HCT116 (cell line): ENCODE data around the gene KPNB1. TPM values are rescaled to one million over a fixed set of nuclear protein-coding genes. Genes with fewer than 3 reads are reported as not detected.
"Not testable (repeated sequence)": the region's sequence is repeated elsewhere in the genome, so short reads cannot be mapped to it uniquely, and the experiment has no call there.

Experiments used
- ATAC-seq: fragments of 200-7000 bp; cut with Tn5 transposase; 2 replicates; pipeline ENCODE4 v1.9.1; 2020; ENCODE audit warnings: mild to moderate bottlenecking, moderate library complexity
- BruUV-seq: library from RNA; stranded (reverse); fragments of 400-500 nt; replicated peaks from 2 replicates; lab custom pipeline; 2021; lab: Mats Ljungman, UMichigan
- CTCF ChIA-PET: fragments of 300-600 bp; sonication (Branson Sonifier 250); formaldehyde crosslinking; loops from one replicate; lab custom pipeline; 2021; ENCODE audit warnings: antibody characterized with exemption; lab: Charles Lee
- POLR2A ChIA-PET: fragments of 300-600, 350-600 bp; sonication (Branson Sonifier 250); formaldehyde crosslinking; loops from one replicate; lab custom pipeline; 2021; ENCODE audit warnings: antibody characterized with exemption; lab: Charles Lee
- RAD21 ChIA-PET, 2 experiments: fragments of 300-600 bp; sonication (Branson Sonifier 250); formaldehyde crosslinking; loops; one replicate each; lab custom pipeline; 2023; ENCODE audit warnings: low total read pairs in 2 of 2; ENCODE audit not compliant: uncharacterized antibody in 2 of 2, unreplicated experiment in 2 of 2, low non-redundant PET in 1 of 2; lab: Charles Lee
- DNase-seq: peaks from one replicate; pipeline ENCODE4 v3.0.0-alpha.2; 2010; ENCODE audit warnings: low read depth, low spot score
- H2AFZ ChIP-seq: fragments of 200-600 bp; shearing (Covaris generic), sonication (generic); 2 replicates; pipeline ENCODE4 v1.6.1; 2017; ENCODE audit warnings: low read depth, mixed run types, mixed read lengths, antibody characterized with exemption, low read length; ENCODE audit not compliant: poor library complexity, severe bottlenecking
- H3K27ac ChIP-seq: 2 replicates; pipeline ENCODE4 v1.5.1; 2012; ENCODE audit warnings: low read depth, low read length
- H3K27me3 ChIP-seq: fragments of 200-600 bp; sonication (generic); 2 replicates; pipeline ENCODE4 v1.6.1; 2016; ENCODE audit warnings: mixed run types, low read length, mixed read lengths; ENCODE audit not compliant: insufficient read depth
- H3K36me3 ChIP-seq, 2 experiments: fragments of 200-500 bp in 1 of 2; fragments of 200-600 bp in 1 of 2; sonication (Bioruptor generic) in 1 of 2; sonication (generic) in 1 of 2; 2 replicates each; pipeline versions ENCODE4 v1.5.1 to v1.6.1; 2014 to 2016; ENCODE audit warnings: low read length in 2 of 2, inconsistent platforms in 1 of 2, mixed read lengths in 1 of 2, mixed run types in 1 of 2; ENCODE audit not compliant: insufficient read depth in 2 of 2, control insufficient read depth in 1 of 2
- H3K4me1 ChIP-seq, 2 experiments: fragments of 200-600 bp in 1 of 2; sonication (generic) in 1 of 2; 2 replicates each; pipeline versions ENCODE4 v1.5.1 to v1.6.1; 2012 to 2017; ENCODE audit warnings: low read length in 2 of 2, inconsistent platforms in 1 of 2, mild to moderate bottlenecking in 1 of 2, mixed read lengths in 1 of 2, mixed run types in 1 of 2, moderate library complexity in 1 of 2; ENCODE audit not compliant: insufficient read depth in 2 of 2, control insufficient read depth in 1 of 2
- H3K4me2 ChIP-seq: fragments of 200-600 bp; sonication (generic); 2 replicates; pipeline ENCODE4 v1.6.1; 2017; ENCODE audit warnings: mixed run types, low read length, mixed read lengths
- H3K4me3 ChIP-seq, 2 experiments: fragments of 200-600 bp in 1 of 2; sonication (generic) in 1 of 2; replicated peaks in 1 of 2; 2 replicates each; pipeline ENCODE4 v1.5.1; 2011 to 2016; ENCODE audit warnings: low read length in 2 of 2, control low read depth in 1 of 2, low read depth in 1 of 2, mild to moderate bottlenecking in 1 of 2, mixed read lengths in 1 of 2, mixed run types in 1 of 2
- H3K79me2 ChIP-seq: fragments of 200-600 bp; sonication (generic); 2 replicates; pipeline ENCODE4 v1.6.1; 2017; ENCODE audit warnings: mild to moderate bottlenecking, mixed run types, low read length, moderate library complexity, mixed read lengths; ENCODE audit not compliant: insufficient read depth
- H3K9ac ChIP-seq: fragments of 200-600 bp; sonication (generic); 2 replicates; pipeline ENCODE4 v1.6.1; 2016; ENCODE audit warnings: low read length, mixed read lengths
- H3K9me2 ChIP-seq: fragments of 200-600 bp; sonication (generic), shearing (Covaris generic); 2 replicates; pipeline ENCODE4 v1.6.1; 2017; ENCODE audit warnings: mixed run types, mild to moderate bottlenecking, moderate library complexity; ENCODE audit not compliant: insufficient read depth
- H3K9me3 ChIP-seq, 2 experiments: fragments of 200-500 bp in 1 of 2; fragments of 200-600 bp in 1 of 2; sonication (Bioruptor generic) in 1 of 2; sonication (generic) in 1 of 2; 2 replicates each; pipeline ENCODE4 v1.6.1; 2014 to 2017; ENCODE audit warnings: low read length in 2 of 2, mixed read lengths in 2 of 2, inconsistent platforms in 1 of 2, low read depth in 1 of 2, mild to moderate bottlenecking in 1 of 2, mixed run types in 1 of 2, moderate library complexity in 1 of 2; ENCODE audit not compliant: control insufficient read depth in 1 of 2, insufficient read depth in 1 of 2
- H4K20me1 ChIP-seq: fragments of 200-600 bp; sonication (generic), shearing (Covaris generic); 2 replicates; pipeline ENCODE4 v1.6.1; 2017; ENCODE audit warnings: mixed run types, mild to moderate bottlenecking, moderate library complexity; ENCODE audit not compliant: insufficient read depth
- POLR2AphosphoS5 ChIP-seq: IDR thresholded peaks from 2 replicates; pipeline ENCODE4 v1.6.1; 2011; ENCODE audit warnings: mild to moderate bottlenecking, low read depth, low read length, moderate library complexity
- RAD21 ChIP-seq: IDR thresholded peaks from 2 replicates; pipeline ENCODE4 v1.6.1; 2012; ENCODE audit warnings: low read depth, mild to moderate bottlenecking
- REST ChIP-seq: IDR thresholded peaks from 2 replicates; pipeline ENCODE4 v1.6.1; 2012; ENCODE audit warnings: low read depth
- intact Hi-C: fragments of 100-400 bp; cut with micrococcal nuclease; formaldehyde crosslinking; loops from 2 replicates; pipeline ENCODE4 v1.10.0; 2022
- total RNA-seq: library from RNA; stranded (reverse); gene quantifications from one replicate; pipeline ENCODE4 v1.2.1, GENCODE V29; 2021; ENCODE audit not compliant: unreplicated experiment

Gene KPNB1
- total RNA-seq, 1 experiment from 2014 or later = 526 TPM

GRCh38 chr17:47682727-47683126 lies 33.0 kb downstream of the KPNB1 start:
- CTCF ChIA-PET, H3K9me3 ChIP-seq, RAD21 ChIA-PET, H3K27ac ChIP-seq, H3K4me2 ChIP-seq, H3K9ac ChIP-seq, H3K27me3 ChIP-seq, DNase-seq, ATAC-seq, H3K4me3 ChIP-seq, H3K9me2 ChIP-seq, H2AFZ ChIP-seq, H3K4me1 ChIP-seq, intact Hi-C loops: not testable (repeated sequence)
- peaks cover 65 to 73% of the 10 kb centered on the region in 2 experiments for H3K36me3 ChIP-seq
- peaks cover 19% of the 10 kb centered on the region for H3K79me2 ChIP-seq
- POLR2A ChIA-PET = interaction anchor here (0.7 kb wide), 1 partner anchor 92 kb away, joined by 3 read pairs; no protein-coding TSS in a partner anchor
- TSS peak; percentile 51 for BruUV-seq
- H4K20me1 ChIP-seq = peaks cover 14% of the 10 kb centered on the region; the same call in 1 of the 2 replicates

DNA sequence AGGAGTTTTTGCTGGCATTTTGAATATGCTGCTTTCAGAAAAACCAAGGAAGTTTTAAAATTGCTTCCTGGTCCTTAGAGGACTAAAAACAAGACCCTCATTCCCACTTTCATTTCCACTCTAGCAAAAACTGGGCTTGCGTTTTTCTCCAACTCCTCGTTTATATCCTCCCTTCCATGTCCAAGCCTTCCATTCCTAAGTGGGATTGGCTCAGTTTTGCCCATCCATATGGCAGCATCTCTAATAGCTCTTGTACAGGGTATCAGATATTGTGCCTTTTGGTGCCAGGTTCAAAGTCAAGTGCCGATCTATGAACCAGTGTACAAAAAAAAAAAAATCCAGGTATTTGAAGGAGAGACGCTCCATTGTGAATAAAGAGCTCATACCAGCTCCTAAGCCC lies 34.3 kb downstream of the KPNB1 start:
- H3K4me3 ChIP-seq = no peak overlapping the region
- no peak overlapping the region for H3K4me2 ChIP-seq
- ATAC-seq (no peak), DNase-seq (no peak)
- H3K9ac ChIP-seq = no peak overlapping the region
- H3K9me3 ChIP-seq = no peaks in the 10 kb centered on the region
- peaks cover 53 to 63% of the 10 kb centered on the region in 2 experiments for H3K36me3 ChIP-seq
- CTCF ChIA-PET = no interaction called here
- no peaks in the 10 kb centered on the region for H3K27me3 ChIP-seq
- intact Hi-C loops = no loop called here
- no peak for TF ChIP-seq RAD21
- no peak for TF ChIP-seq POLR2AphosphoS5
- no peak for TF ChIP-seq REST
- H3K9me2 ChIP-seq = no peaks in the 10 kb centered on the region
- peaks cover 14% of the 10 kb centered on the region; the same call in 1 of the 2 replicates for H4K20me1 ChIP-seq
- H3K79me2 ChIP-seq = peaks cover 9% of the 10 kb centered on the region; the same call in 1 of the 2 replicates
- H3K27ac ChIP-seq = no peak overlapping the region
- RAD21 ChIA-PET = no interaction called here
- H2AFZ ChIP-seq = no peak overlapping the region
- BruUV-seq = no TSS peak
- POLR2A ChIA-PET = interaction anchor here (0.8 to 1.1 kb wide), 3 partner anchors 10 to 14 kb away, joined by 3 read pairs; partner anchors contain the start of gene TBKBP1
- H3K4me1 ChIP-seq = peaks cover 0 to 8% of the 10 kb centered on the region in 2 experiments; a peak in 1 of 4 replicates
